Fibroblast of lung (primary cell): Measurements from ENCODE around the gene CDH5.
"Not testable (repeated sequence)": the region's sequence is repeated elsewhere in the genome, so short reads cannot be mapped to it uniquely, and the experiment has no call there.

ENCODE experiments used
- EZH2 ChIP-seq: IDR thresholded peaks from 2 replicates; pipeline ENCODE4 v1.5.1; 2012; ENCODE audit warnings: low read length, control low read depth, mild to moderate bottlenecking; ENCODE audit errors: missing control alignments
- TF ChIP-seq, protein P1 (sequence below), 2 donors: IDR thresholded peaks in 1 of 2; conservative IDR thresholded peaks in 1 of 2; 1 replicate in 1 of 2; 2 replicates in 1 of 2; pipeline ENCODE4 v1.5.1; 2011 to 2012; ENCODE audit warnings: low read length in 2 of 2, control low read depth in 1 of 2, inconsistent platforms in 1 of 2, low read depth in 1 of 2, mild to moderate bottlenecking in 1 of 2

DNA sequence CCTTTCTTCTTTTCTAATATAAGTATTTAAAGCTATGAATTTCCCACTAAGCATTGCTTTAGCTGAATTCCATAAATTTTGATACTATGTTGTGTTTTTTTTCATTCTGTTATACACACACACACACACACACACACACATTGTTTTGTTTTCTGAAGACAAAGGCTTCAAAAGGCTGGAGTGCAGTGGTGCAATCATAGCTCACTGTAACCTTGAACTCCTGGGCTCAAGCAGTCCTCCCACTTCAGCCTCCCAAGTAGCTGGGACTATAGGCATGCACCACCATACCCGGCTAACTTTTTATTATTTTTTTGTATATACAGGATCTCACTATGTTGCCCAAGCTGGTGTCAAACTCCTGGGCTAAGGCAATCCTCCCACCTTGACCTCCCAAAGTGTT, 86.7 kb downstream of the CDH5 start:
- TF ChIP-seq, protein P1, sequence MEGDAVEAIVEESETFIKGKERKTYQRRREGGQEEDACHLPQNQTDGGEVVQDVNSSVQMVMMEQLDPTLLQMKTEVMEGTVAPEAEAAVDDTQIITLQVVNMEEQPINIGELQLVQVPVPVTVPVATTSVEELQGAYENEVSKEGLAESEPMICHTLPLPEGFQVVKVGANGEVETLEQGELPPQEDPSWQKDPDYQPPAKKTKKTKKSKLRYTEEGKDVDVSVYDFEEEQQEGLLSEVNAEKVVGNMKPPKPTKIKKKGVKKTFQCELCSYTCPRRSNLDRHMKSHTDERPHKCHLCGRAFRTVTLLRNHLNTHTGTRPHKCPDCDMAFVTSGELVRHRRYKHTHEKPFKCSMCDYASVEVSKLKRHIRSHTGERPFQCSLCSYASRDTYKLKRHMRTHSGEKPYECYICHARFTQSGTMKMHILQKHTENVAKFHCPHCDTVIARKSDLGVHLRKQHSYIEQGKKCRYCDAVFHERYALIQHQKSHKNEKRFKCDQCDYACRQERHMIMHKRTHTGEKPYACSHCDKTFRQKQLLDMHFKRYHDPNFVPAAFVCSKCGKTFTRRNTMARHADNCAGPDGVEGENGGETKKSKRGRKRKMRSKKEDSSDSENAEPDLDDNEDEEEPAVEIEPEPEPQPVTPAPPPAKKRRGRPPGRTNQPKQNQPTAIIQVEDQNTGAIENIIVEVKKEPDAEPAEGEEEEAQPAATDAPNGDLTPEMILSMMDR (conservative IDR thresholded peaks at IDR 0.05 in 1 of 2, IDR thresholded peaks at IDR 0.05 in 1 of 2; ENCODE audit: low read depth in 1 of 2, low read length in 2 of 2): not testable (repeated sequence)
- TF ChIP-seq EZH2: not testable (repeated sequence)
